HS-27A (cell line): ENCODE results near the gene RAB5IF.
"Not testable (repeated sequence)": the region's sequence is repeated elsewhere in the genome, so short reads cannot be mapped to it uniquely, and the experiment has no call there.

Source experiments
- DNase-seq: peaks from one replicate; pipeline ENCODE4 v3.0.0-alpha.2; 2012; ENCODE audit warnings: low read depth, missing footprints

Gene RAB5IF

GRCh38 chr20:36629719-36630681, 24.4 kb downstream of the RAB5IF start:
- DNase-seq: no peak

- no peak for DNase-seq
Measured at GRCh38 chr20:36631646-36632045, 26.1 kb downstream of the RAB5IF start.

GRCh38 chr20:36632147-36632486, 26.5 kb downstream of the RAB5IF start:
- DNase-seq: no peak

GRCh38 chr20:36632487-36633284, 27.1 kb downstream of the RAB5IF start:
- DNase-seq: no peak

- no peak for DNase-seq
Measured at GRCh38 chr20:36633285-36633772, 27.8 kb downstream of the RAB5IF start.

GRCh38 chr20:36634342-36634741, 28.8 kb downstream of the RAB5IF start:
- DNase-seq: no peak

- not testable (repeated sequence) for DNase-seq
Measured at GRCh38 chr20:36638876-36639400, 33.4 kb downstream of the RAB5IF start.

GRCh38 chr20:36641506-36641843, 35.9 kb downstream of the RAB5IF start:
- no peak for DNase-seq

- no peak for DNase-seq
Measured at GRCh38 chr20:36642136-36642535, 36.6 kb downstream of the RAB5IF start.

GRCh38 chr20:36644032-36644705, 38.6 kb downstream of the RAB5IF start:
- no peak for DNase-seq

GRCh38 chr20:36644706-36645095, 39.1 kb downstream of the RAB5IF start:
- DNase-seq: no peak

GRCh38 chr20:36645353-36645752, 39.8 kb downstream of the RAB5IF start:
- no peak for DNase-seq

- no peak for DNase-seq
Measured at GRCh38 chr20:36645998-36646397, 40.4 kb downstream of the RAB5IF start, which contains the start of gene SLA2. TSS of gene SLA2 (minus strand) at chr20:36646196. CDS start at chr20:36641335, 4,861 bp downstream.

GRCh38 chr20:36646678-36647077, 41.1 kb downstream of the RAB5IF start:
- no peak for DNase-seq

GRCh38 chr20:36647196-36648121, 41.9 kb downstream of the RAB5IF start:
- no peak for DNase-seq

GRCh38 chr20:36653456-36653855, 47.9 kb downstream of the RAB5IF start:
- DNase-seq: no peak

- no peak for DNase-seq
Measured at GRCh38 chr20:36654506-36654905, 48.9 kb downstream of the RAB5IF start.

GRCh38 chr20:36655004-36655403, 49.4 kb downstream of the RAB5IF start:
- DNase-seq: no peak

GRCh38 chr20:36656733-36657132, 51.2 kb downstream of the RAB5IF start:
- no peak for DNase-seq

- no peak for DNase-seq
Measured at GRCh38 chr20:36658300-36658699, 52.7 kb downstream of the RAB5IF start.
